Tibial artery (tissue), 4 donors: ENCODE measurements around the gene TRAPPC5.

Experiments used
- DNase-seq, 2 donors: peaks; one replicate each; pipeline ENCODE4 v3.0.0-alpha.2; 2019
- H3K27ac ChIP-seq, 2 donors: fragments of 200-600 bp; sonication (generic) in 1 of 2; 1 replicate in 1 of 2; 2 replicates in 1 of 2; pipeline ENCODE4 v1.5.1; 2018 to 2019; ENCODE audit warnings: mild to moderate bottlenecking in 1 of 2
- H3K27me3 ChIP-seq, 2 donors: fragments of 200-600 bp; sonication (generic) in 1 of 2; one replicate each; pipeline versions ENCODE4 v1.5.1 to v1.6.0; 2016 to 2019
- H3K36me3 ChIP-seq, 3 donors: fragments of 200-600 bp; sonication (generic) in 2 of 3; one replicate each; pipeline ENCODE4 v1.5.1; 2016 to 2019; ENCODE audit warnings: mild to moderate bottlenecking in 2 of 3
- H3K4me1 ChIP-seq, 4 donors: fragments of 200-600 bp; sonication (generic) in 2 of 4; 1 replicate in 3 of 4; 2 replicates in 1 of 4; pipeline ENCODE4 v1.5.1; 2016 to 2019
- H3K4me3 ChIP-seq, 2 donors: fragments of 200-600 bp; sonication (generic) in 1 of 2; 1 replicate in 1 of 2; 2 replicates in 1 of 2; pipeline ENCODE4 v1.5.1; 2018 to 2019; ENCODE audit warnings: mild to moderate bottlenecking in 2 of 2
- H3K9me3 ChIP-seq, 3 donors: fragments of 200-600 bp; sonication (generic) in 1 of 3; one replicate each; pipeline ENCODE4 v1.5.1; 2016 to 2019
- CTCF ChIP-seq, 2 experiments: fragments of 200-600 bp in 1 of 2; fragments of 450-650 bp in 1 of 2; IDR thresholded peaks; one replicate each; pipeline ENCODE4 v1.5.1; 2017 to 2019; ENCODE audit warnings: antibody characterized with exemption in 2 of 2, mild to moderate bottlenecking in 1 of 2, moderate library complexity in 1 of 2
- intact Hi-C: fragments of 100-400 bp; cut with DNase I; formaldehyde crosslinking; loops from one replicate; pipeline ENCODE4 v1.15.0; 2023; ENCODE audit warnings: low total_unique reads

TRAPPC5 gene

GRCh38 chr19:7705387-7706187, 25.0 kb downstream of the TRAPPC5 start:
- peak; percentile 45 to 69 for DNase-seq
- no peak overlapping the region for H3K27ac ChIP-seq
- H3K27me3 ChIP-seq, result peaks cover 0 to 53% of the 10 kb centered on the region in 2 donors

GRCh38 chr19:7706188-7706954, 25.7 kb downstream of the TRAPPC5 start:
- no peak for DNase-seq
- no peaks in the 10 kb centered on the region for H3K36me3 ChIP-seq
- no peaks in the 10 kb centered on the region for H3K9me3 ChIP-seq
- peaks cover 0 to 46% of the 10 kb centered on the region in 2 donors for H3K27me3 ChIP-seq
- no peak for TF ChIP-seq CTCF (IDR thresholded peaks at IDR 0.05)
- H3K4me1 ChIP-seq, result no peaks in the 10 kb centered on the region
- H3K4me3 ChIP-seq, result no peak overlapping the region
- no peak overlapping the region for H3K27ac ChIP-seq
- intact Hi-C loops, result no loop called here

More at GRCh38 chr19:7705387-7706187, 25.0 kb downstream of the TRAPPC5 start:
- intact Hi-C loops, result no loop called here
- H3K36me3 ChIP-seq, result no peaks in the 10 kb centered on the region
- no peak overlapping the region for H3K4me3 ChIP-seq
- no peaks in the 10 kb centered on the region for H3K9me3 ChIP-seq
- no peaks in the 10 kb centered on the region for H3K4me1 ChIP-seq
- TF ChIP-seq CTCF (IDR thresholded peaks at IDR 0.05), result no peak

- no peak overlapping the region for H3K27ac ChIP-seq
Measured at GRCh38 chr19:7706955-7707456, 26.4 kb downstream of the TRAPPC5 start.

GRCh38 chr19:7709932-7710460, 29.4 kb downstream of the TRAPPC5 start:
- no peaks in the 10 kb centered on the region for H3K9me3 ChIP-seq
- peaks cover 0 to 19% of the 10 kb centered on the region in 2 donors for H3K27me3 ChIP-seq
- intact Hi-C loops, result no loop called here
- H3K36me3 ChIP-seq, result no peaks in the 10 kb centered on the region
- no peak overlapping the region for H3K27ac ChIP-seq
- no peaks in the 10 kb centered on the region for H3K4me1 ChIP-seq
- no peak for TF ChIP-seq CTCF (IDR thresholded peaks at IDR 0.05)
- H3K4me3 ChIP-seq, result no peak overlapping the region
- DNase-seq, result no peak

More at GRCh38 chr19:7706955-7707456, 26.4 kb downstream of the TRAPPC5 start:
- H3K4me3 ChIP-seq, result no peak overlapping the region
- H3K4me1 ChIP-seq, result no peaks in the 10 kb centered on the region
- no peak for TF ChIP-seq CTCF (IDR thresholded peaks at IDR 0.05)
- no peaks in the 10 kb centered on the region for H3K9me3 ChIP-seq
- DNase-seq, result peak in 1 of 2 donors; percentile 29
- H3K36me3 ChIP-seq, result no peaks in the 10 kb centered on the region
- peaks cover 0 to 42% of the 10 kb centered on the region in 2 donors for H3K27me3 ChIP-seq
- intact Hi-C loops, result no loop called here

GRCh38 chr19:7710616-7711015, 30.0 kb downstream of the TRAPPC5 start:
- no peak for TF ChIP-seq CTCF (IDR thresholded peaks at IDR 0.05)
- no peaks in the 10 kb centered on the region for H3K36me3 ChIP-seq
- intact Hi-C loops, result no loop called here
- peaks cover 0 to 16% of the 10 kb centered on the region in 2 donors for H3K27me3 ChIP-seq
- H3K4me1 ChIP-seq, result no peaks in the 10 kb centered on the region
- DNase-seq, result no peak
- no peaks in the 10 kb centered on the region for H3K9me3 ChIP-seq
- H3K4me3 ChIP-seq, result no peak overlapping the region
- no peak overlapping the region for H3K27ac ChIP-seq
